NCI-H2029 (cell line): Measurements from ENCODE around the gene CPNE9.

Source experiments
- DNase-seq: peaks from one replicate; lab custom pipeline; 2025; lab: John Stamatoyannopoulos, UW

Gene CPNE9

GRCh38 chr3:9778143-9779074, 74.8 kb downstream of the CPNE9 start:
- no peak for DNase-seq

GRCh38 chr3:9779075-9779593, 75.5 kb downstream of the CPNE9 start:
- no peak for DNase-seq
